BJ (cell line): ENCODE data around the gene HIVEP2. TPM values are rescaled to one million over a fixed set of nuclear protein-coding genes. Genes with fewer than 3 reads are reported as not detected.

Source experiments
- CTCF ChIA-PET: fragments of 350-600 bp; formaldehyde crosslinking; extraction: SDS; loops from one replicate; lab custom pipeline; 2021; ENCODE audit warnings: antibody characterized with exemption, inconsistent platforms; lab: Yijun Ruan, JAX
- POLR2A ChIA-PET: fragments of 300-600 bp; sonication (Branson Sonifier 250); formaldehyde crosslinking; extraction: SDS; loops from one replicate; lab custom pipeline; 2021; ENCODE audit warnings: antibody characterized with exemption; lab: Charles Lee
- DNase-seq: peaks from one replicate; pipeline ENCODE4 v3.0.0-alpha.2; 2011; ENCODE audit warnings: low read depth
- H3K27me3 ChIP-seq: 2 replicates; pipeline ENCODE4 v1.6.0; 2011; ENCODE audit warnings: low read length; ENCODE audit not compliant: control insufficient read depth, insufficient read depth
- H3K36me3 ChIP-seq: 2 replicates; pipeline ENCODE4 v1.5.1; 2011; ENCODE audit warnings: low read length; ENCODE audit not compliant: control insufficient read depth, insufficient read depth
- H3K4me3 ChIP-seq: 2 replicates; pipeline ENCODE4 v1.5.1; 2011; ENCODE audit warnings: low read depth, mild to moderate bottlenecking, control low read depth, low read length
- CTCF ChIP-seq: IDR thresholded peaks from 2 replicates; pipeline ENCODE4 v1.5.1; 2011; ENCODE audit warnings: low read depth, mild to moderate bottlenecking, control low read depth, inconsistent platforms, low read length, moderate library complexity; ENCODE audit not compliant: insufficient read depth
- polyA plus RNA-seq: library from polyadenylated mRNA; depleted of rRNA; stranded (reverse); fragments of >200 nt; gene quantifications from 2 replicates; pipeline ENCODE4 v1.2.3, GENCODE V29; 2011

The HIVEP2 gene
- polyA plus RNA-seq, 1 experiment, result 3.7 TPM

- DNase-seq, result no peak
- H3K36me3 ChIP-seq, result no peaks in the 10 kb centered on the region
- POLR2A ChIA-PET, result no interaction called here
- no peak for TF ChIP-seq CTCF
- H3K27me3 ChIP-seq, result no peaks in the 10 kb centered on the region
- CTCF ChIA-PET, result interaction anchor here (1.8 kb wide), 1 partner anchor 19 kb away, joined by 5 read pairs; no protein-coding TSS in a partner anchor
- H3K4me3 ChIP-seq, result no peak overlapping the region
Measured at GRCh38 chr6:142830116-142830710, 114.8 kb downstream of the HIVEP2 start.

DNA sequence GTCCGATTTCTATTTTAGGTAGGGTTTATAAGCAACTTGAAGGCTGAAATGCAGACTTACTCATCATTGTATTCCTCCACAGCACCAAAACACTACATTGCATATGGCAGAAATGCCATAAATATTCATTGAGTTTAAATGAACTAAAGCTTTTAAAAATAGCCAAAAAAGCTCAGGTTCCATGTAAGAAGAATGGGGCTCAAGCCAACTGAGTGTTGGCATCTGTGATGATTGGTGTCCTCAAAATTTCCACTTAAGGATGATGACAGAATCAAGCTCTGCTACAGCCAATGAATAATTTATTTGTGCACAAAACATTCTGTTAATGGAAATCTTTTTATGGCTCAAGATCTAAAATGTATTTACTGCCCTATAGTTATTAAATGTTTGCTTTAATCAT lies 115.4 kb downstream of the HIVEP2 start:
- ChIA-PET POLR2A (no interaction called here), CTCF (interaction anchor here (1.8 kb wide), 1 partner anchor 19 kb away, joined by 5 read pairs; no protein-coding TSS in a partner anchor)
- no peaks in the 10 kb centered on the region for H3K36me3 ChIP-seq
- no peaks in the 10 kb centered on the region for H3K27me3 ChIP-seq
- H3K4me3 ChIP-seq, result no peak overlapping the region
- no peak for DNase-seq
- TF ChIP-seq CTCF, result no peak

DNA sequence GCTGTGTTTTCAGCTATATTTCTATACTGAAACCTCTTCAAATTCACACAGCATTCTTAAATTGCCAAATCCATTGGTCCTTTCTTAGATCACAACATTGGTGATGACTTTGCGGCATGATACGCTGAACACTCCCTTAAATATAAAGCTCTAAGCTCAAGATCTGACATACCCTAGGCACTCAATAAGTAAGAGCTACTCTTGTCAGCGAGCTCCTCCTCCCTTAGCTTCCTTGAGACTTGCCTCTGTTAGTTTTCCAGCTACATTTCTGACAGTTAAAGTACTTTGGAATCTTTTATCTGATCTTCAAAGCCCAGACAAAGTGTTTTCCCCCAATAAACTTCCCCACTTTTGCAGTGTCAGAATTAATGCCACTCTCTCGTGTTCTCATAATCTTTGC lies 117.0 kb downstream of the HIVEP2 start:
- ChIA-PET POLR2A (interaction anchor here (0.7 kb wide), 1 partner anchor 14 kb away, joined by 3 read pairs; no protein-coding TSS in a partner anchor), CTCF (interaction anchor here (0.5 to 0.7 kb wide), 2 partner anchors 39 to 1896 kb away, joined by 3 read pairs; no protein-coding TSS in a partner anchor)
- DNase-seq, result no peak
- TF ChIP-seq CTCF, result no peak
- H3K36me3 ChIP-seq, result no peaks in the 10 kb centered on the region
- no peaks in the 10 kb centered on the region for H3K27me3 ChIP-seq
- no peak overlapping the region for H3K4me3 ChIP-seq

DNA sequence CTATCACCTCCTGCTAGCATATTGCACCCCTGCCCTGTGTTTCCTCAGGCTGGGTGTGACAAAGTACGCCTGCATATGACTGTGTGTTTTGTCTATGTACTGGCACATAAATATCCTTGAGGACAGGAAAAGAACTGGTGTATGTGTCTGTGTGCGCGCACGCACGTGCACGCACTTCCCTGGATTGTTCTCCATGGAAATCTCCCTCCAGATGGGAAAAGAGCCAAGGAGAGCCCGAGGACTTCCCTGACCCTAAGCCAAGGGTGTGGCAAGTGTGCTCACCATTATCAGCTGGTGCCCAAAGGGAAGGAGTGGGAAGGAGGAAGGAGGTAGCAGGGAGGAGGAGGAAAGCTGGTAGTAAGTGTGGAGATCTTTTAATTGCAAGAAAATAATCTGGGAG lies 117.6 kb downstream of the HIVEP2 start:
- ChIA-PET CTCF (interaction anchor here (0.5 kb wide), 1 partner anchor 1897 kb away, joined by 3 read pairs; no protein-coding TSS in a partner anchor), POLR2A (no interaction called here)
- no peak for TF ChIP-seq CTCF
- no peak for DNase-seq
- no peak overlapping the region for H3K4me3 ChIP-seq
- H3K27me3 ChIP-seq, result no peaks in the 10 kb centered on the region
- no peaks in the 10 kb centered on the region for H3K36me3 ChIP-seq

GRCh38 chr6:142825760-142826159 lies 119.2 kb downstream of the HIVEP2 start:
- CTCF ChIA-PET, result no interaction called here
- POLR2A ChIA-PET, result no interaction called here
- Histone ChIP-seq H3K4me3 (no peak overlapping the region), H3K36me3 (no peaks in the 10 kb centered on the region), H3K27me3 (no peaks in the 10 kb centered on the region)
- no peak for TF ChIP-seq CTCF
- no peak for DNase-seq
